ENCODE results near the gene CRABP2. TPM values are rescaled to one million over a fixed set of nuclear protein-coding genes. Genes with fewer than 3 reads are reported as not detected.

Gene CRABP2
- total and polyA plus RNA-seq, 2 of the 13 experiments (the other 11 are each of a cell fraction or from before 2014, with no cell fraction given), result 0.40 to 0.60 TPM

- H3K9ac ChIP-seq (ENCODE audit: insufficient read depth, low read depth, low read length), result no peak overlapping the region
- no peak overlapping the region for H2AFZ ChIP-seq (ENCODE audit: low read length)
These were observed 10.8 kb downstream of the CRABP2 start for GRCh38 chr1:156694690-156694962.

GRCh38 chr1:156693848-156694689, 11.3 kb downstream of the CRABP2 start:
- Histone ChIP-seq H3K9me3 (ENCODE audit: low read length) (no peaks in the 10 kb centered on the region), H2AFZ (ENCODE audit: low read length) (no peak overlapping the region), H3K36me3 (replicated peaks in 1 of 2; ENCODE audit: control insufficient read depth in 1 of 2, insufficient read depth in 2 of 2, low read length in 2 of 2) (no peaks in the 10 kb centered on the region), H3K27me3 (ENCODE audit: control insufficient read depth in 1 of 2, insufficient read depth in 2 of 2, low read length in 2 of 2) (peaks cover 16 to 59% of the 10 kb centered on the region in 2 experiments), H3K4me2 (ENCODE audit: low read depth, low read length) (no peak overlapping the region), H3K4me3 (replicated peaks in 1 of 3; ENCODE audit: insufficient read depth in 1 of 3, low read depth in 2 of 3, low read length in 3 of 3) (no peak overlapping the region), H3K27ac (ENCODE audit: extremely low read length, insufficient read depth, low read length) (no peak overlapping the region), H3K79me2 (ENCODE audit: insufficient read depth, low read length) (no peaks in the 10 kb centered on the region), H3K9ac (ENCODE audit: insufficient read depth, low read depth, low read length) (no peak overlapping the region), H3K4me1 (ENCODE audit: insufficient read depth, low read length) (peaks cover 40% of the 10 kb centered on the region), H4K20me1 (ENCODE audit: insufficient read depth, low read length) (no peaks in the 10 kb centered on the region)
- intact Hi-C loops (cut with micrococcal nuclease; ENCODE audit: unreplicated experiment) (no loop called here), in situ Hi-C loops (cut with HindIII; ENCODE audit: extremely low pct_ligation_motif_present, low pct_unique_long_range_greater_than_20kb) (loop anchor here (10.0 kb wide), 2 partner anchors 171 to 231 kb away; partner anchors contain the start of genes LRRC71 and NTRK1)
- no peak for FAIRE-seq
- ATAC-seq, result no peak; the same call in 2 of the 3 replicates
- no peak for DNase-seq (ENCODE audit: low spot score)
- 27% methylated on average over 10 of the region's 12 CpGs for WGBS (ENCODE audit: low lambda C conversion rate)
- POLR2A ChIA-PET, result interaction anchor here (0.5 kb wide), 1 partner anchor 32 kb away, joined by 3 read pairs; no protein-coding TSS in a partner anchor
- CTCF ChIA-PET (ENCODE audit: low intra/inter-chr PET ratio, low total read pairs), result no interaction called here
- no TSS peak for BruUV-seq (replicated peaks)
- TF ChIP-seq SRSF1 (optimal IDR thresholded peaks at IDR 0.05; ENCODE audit: low read depth, low read length) (no peak), ZNF709 (CRISPR knock-in tag; IDR thresholded peaks at IDR 0.05) (no peak), PRDM10 (CRISPR knock-in tag; IDR thresholded peaks at IDR 0.05; ENCODE audit: low read depth) (no peak), ZNF124 (CRISPR knock-in tag; IDR thresholded peaks at IDR 0.05) (no peak), ZNF3 (CRISPR knock-in tag; IDR thresholded peaks at IDR 0.05) (no peak), HOXA7 (CRISPR knock-in tag; IDR thresholded peaks at IDR 0.05) (no peak), TFDP1 (CRISPR knock-in tag; IDR thresholded peaks at IDR 0.05; ENCODE audit: borderline replicate concordance) (no peak), ZNF580 (CRISPR knock-in tag; IDR thresholded peaks at IDR 0.05; ENCODE audit: borderline replicate concordance, low read depth) (no peak), ZNF383 (CRISPR knock-in tag; IDR thresholded peaks at IDR 0.05; ENCODE audit: borderline replicate concordance) (no peak)

More at GRCh38 chr1:156694690-156694962, 10.8 kb downstream of the CRABP2 start:
- no peak for DNase-seq (ENCODE audit: low spot score)
- Histone ChIP-seq H3K4me2 (ENCODE audit: low read depth, low read length) (no peak overlapping the region), H3K4me3 (replicated peaks in 1 of 3; ENCODE audit: insufficient read depth in 1 of 3, low read depth in 2 of 3, low read length in 3 of 3) (no peak overlapping the region), H4K20me1 (ENCODE audit: insufficient read depth, low read length) (no peaks in the 10 kb centered on the region), H3K4me1 (ENCODE audit: insufficient read depth, low read length) (peaks cover 34% of the 10 kb centered on the region), H3K36me3 (replicated peaks in 1 of 2; ENCODE audit: control insufficient read depth in 1 of 2, insufficient read depth in 2 of 2, low read length in 2 of 2) (no peaks in the 10 kb centered on the region), H3K27ac (ENCODE audit: extremely low read length, insufficient read depth, low read length) (no peak overlapping the region), H3K79me2 (ENCODE audit: insufficient read depth, low read length) (no peaks in the 10 kb centered on the region), H3K9me3 (ENCODE audit: low read length) (no peaks in the 10 kb centered on the region), H3K27me3 (ENCODE audit: control insufficient read depth in 1 of 2, insufficient read depth in 2 of 2, low read length in 2 of 2) (peaks cover 16 to 62% of the 10 kb centered on the region in 2 experiments)
- intact Hi-C loops (cut with micrococcal nuclease; ENCODE audit: unreplicated experiment) (no loop called here), in situ Hi-C loops (cut with HindIII; ENCODE audit: extremely low pct_ligation_motif_present, low pct_unique_long_range_greater_than_20kb) (loop anchor here (10.0 kb wide), 2 partner anchors 170 to 230 kb away; partner anchors contain the start of genes LRRC71 and NTRK1)
- ATAC-seq, result no peak
- FAIRE-seq, result no peak
- 55% methylated on average over 5 of the region's 5 CpGs for WGBS (ENCODE audit: low lambda C conversion rate)
- TF ChIP-seq MTF1 (CRISPR knock-in tag; IDR thresholded peaks at IDR 0.05), result no peak
- TF ChIP-seq MAFF (IDR thresholded peaks at IDR 0.05; ENCODE audit: low read depth, low read length), result no peak
- TF ChIP-seq SRSF1 (optimal IDR thresholded peaks at IDR 0.05; ENCODE audit: low read depth, low read length), result no peak
- no peak for TF ChIP-seq ZNF75D (CRISPR knock-in tag; IDR thresholded peaks at IDR 0.05; ENCODE audit: borderline replicate concordance)
- no peak for TF ChIP-seq ZNF124 (CRISPR knock-in tag; IDR thresholded peaks at IDR 0.05)
- no peak for TF ChIP-seq PHF21A (CRISPR knock-in tag; IDR thresholded peaks at IDR 0.05)
- BruUV-seq (replicated peaks), result no TSS peak
- CTCF ChIA-PET (ENCODE audit: low intra/inter-chr PET ratio, low total read pairs), result no interaction called here
- POLR2A ChIA-PET, result interaction anchor here (0.5 kb wide), 1 partner anchor 32 kb away, joined by 3 read pairs; no protein-coding TSS in a partner anchor
